GM12878 (cell line): ENCODE data around the gene SSBP3.

ENCODE experiments used
- CTCF ChIP-seq, 3 experiments: IDR thresholded peaks in 2 of 3; conservative IDR thresholded peaks in 1 of 3; 2 replicates each; pipeline ENCODE4 v1.5.1; 2011; ENCODE audit warnings: low read depth in 3 of 3, low read length in 3 of 3, mild to moderate bottlenecking in 3 of 3, control low read depth in 2 of 3, moderate library complexity in 2 of 3, inconsistent platforms in 1 of 3, mixed read lengths in 1 of 3; ENCODE audit not compliant: control insufficient read depth in 2 of 3, insufficient read depth in 1 of 3; ENCODE audit errors: extremely low read depth in 1 of 3
- ZBTB40 ChIP-seq: fragments of 450-650 bp; IDR thresholded peaks from 2 replicates; pipeline ENCODE4 v1.6.1; 2016; ENCODE audit warnings: mild to moderate bottlenecking, moderate library complexity, borderline replicate concordance

- no peak for TF ChIP-seq CTCF (IDR thresholded peaks at IDR 0.05 in 2 of 3, conservative IDR thresholded peaks at IDR 0.05 in 1 of 3; ENCODE audit: control insufficient read depth in 2 of 3, extremely low read depth in 1 of 3, insufficient read depth in 1 of 3, low read depth in 3 of 3, low read length in 3 of 3)
- no peak for TF ChIP-seq ZBTB40
Measured at GRCh38 chr1:54176621-54177327, 229.4 kb downstream of the SSBP3 start.
